Measurements from ENCODE around the gene POLR2J2.
"Not testable (repeated sequence)": the region's sequence is repeated elsewhere in the genome, so short reads cannot be mapped to it uniquely, and the experiment has no call there.

POLR2J2 gene

DNA sequence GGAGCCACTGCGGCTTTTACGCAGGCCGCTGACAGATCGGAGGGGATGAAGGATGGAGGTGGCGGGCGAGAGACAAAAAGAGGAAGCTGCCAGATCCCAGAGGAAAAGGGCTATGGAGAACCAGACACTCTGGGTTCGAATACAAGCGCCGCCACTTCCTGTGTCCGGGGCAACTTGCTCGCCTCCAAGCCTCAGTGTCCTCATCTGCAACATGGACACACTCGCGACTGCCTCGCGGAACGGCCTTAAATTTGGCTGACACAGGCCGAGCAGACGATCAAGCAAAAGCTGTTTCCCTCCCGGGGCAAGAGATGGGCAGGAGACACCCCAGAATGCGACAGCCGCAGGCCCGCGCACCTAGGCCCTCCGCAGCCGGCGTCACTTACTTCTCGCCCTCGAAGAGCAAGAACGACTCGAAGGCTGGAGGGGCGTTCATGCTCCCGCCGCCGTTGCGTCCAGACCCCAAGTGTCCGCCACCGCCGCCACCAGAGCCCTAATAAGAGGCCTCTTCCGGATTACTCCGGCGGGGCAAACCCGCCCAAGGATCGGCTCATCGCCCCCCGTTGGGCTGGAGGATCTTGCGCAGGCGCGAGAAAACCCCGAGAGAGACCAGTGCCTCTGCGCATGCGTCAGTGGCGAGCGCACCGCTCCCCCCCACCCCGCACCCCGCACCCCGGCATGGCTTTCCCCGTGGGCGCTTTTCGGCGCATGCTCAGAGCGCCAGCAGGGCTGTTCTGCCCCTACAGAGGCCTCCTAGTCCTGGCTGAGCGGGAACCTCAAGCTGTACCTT is at the start of gene POLR2J2:
Gene POLR2J2 (minus strand): TSS at position 498 of the 790 bp plus-strand sequence. CDS start 62 bp downstream, at position 436.
- peak within 1 kb of the TSS; percentile 53 for H3K4me3 ChIP-seq (ENCODE audit: low read depth, low read length)

DNA sequence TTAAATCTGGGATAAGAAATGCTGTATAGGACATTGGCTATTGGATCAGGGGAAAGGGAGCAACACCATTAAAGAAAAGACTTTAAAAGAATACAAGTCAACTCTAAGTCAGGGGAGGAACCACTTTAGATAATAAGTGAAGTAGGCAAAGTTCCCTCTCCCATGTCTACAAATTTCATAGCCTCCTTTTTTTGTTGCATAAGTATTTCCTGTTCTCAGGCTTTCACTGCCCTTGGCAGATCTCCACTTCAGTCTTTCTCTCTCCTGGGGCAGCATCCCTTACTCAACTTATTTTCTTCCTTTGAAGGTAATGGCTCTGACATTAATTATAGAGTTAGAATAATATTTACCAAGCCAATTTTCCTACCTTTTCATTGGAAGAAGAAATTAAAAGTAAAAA is 47.0 kb upstream of the POLR2J2 start:
- H3K4me3 ChIP-seq (ENCODE audit: low read depth, low read length), result not testable (repeated sequence)

DNA sequence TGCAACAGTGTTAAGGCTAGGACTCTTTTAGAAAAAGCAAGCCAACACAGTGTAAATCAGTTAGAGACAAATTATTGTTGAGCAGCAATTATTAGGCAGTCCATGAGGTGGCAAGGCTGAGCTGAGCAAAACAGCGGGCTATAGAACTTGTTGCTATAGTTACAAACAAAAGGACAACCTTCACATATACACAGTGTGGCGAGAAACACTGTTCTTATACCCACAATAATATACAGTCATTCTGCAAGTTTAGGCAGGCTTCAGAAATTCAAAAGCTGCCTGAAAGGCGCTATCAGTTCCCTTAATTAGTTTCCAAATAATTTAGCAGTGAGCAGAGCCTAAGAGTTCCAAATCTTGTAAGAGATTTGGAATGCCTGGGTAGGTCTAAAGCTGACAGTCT is 44.3 kb upstream of the POLR2J2 start:
- not testable (repeated sequence) for H3K4me3 ChIP-seq (ENCODE audit: low read depth, low read length)

DNA sequence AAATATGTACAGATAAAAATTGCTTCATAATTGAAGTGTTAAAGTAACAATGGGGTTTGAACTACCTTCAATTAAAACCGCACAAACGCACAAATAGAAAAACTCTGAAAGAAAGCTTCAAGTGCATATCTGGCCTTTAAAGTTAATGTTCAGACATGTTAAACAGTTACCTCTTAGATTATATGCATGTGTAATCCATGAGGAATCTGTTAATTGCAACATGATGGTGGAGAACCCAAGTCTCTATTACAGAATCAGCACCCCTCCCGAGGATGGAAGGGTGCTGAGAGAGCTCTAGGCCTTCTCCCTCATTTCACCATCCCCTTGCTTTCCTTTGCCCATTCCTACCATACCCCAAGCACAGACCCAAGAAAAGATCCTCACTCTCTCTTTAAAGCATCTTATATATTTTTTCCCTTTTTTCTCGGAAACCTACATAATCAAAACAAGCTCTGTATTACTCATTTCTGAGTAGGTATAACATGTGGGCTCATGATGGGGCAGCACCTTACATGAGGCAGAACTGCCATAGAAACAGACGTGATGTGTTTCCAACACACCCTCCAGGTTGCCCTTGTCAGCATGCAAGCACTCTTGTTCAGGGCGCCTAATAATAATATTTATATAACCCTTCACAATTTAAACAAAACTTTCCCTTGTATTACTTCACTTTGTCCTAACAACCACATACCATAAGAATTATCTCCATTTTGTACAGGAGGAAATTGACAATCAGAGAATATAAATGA is 43.5 kb upstream of the POLR2J2 start:
- H3K4me3 ChIP-seq (ENCODE audit: low read depth, low read length), result not testable (repeated sequence)

DNA sequence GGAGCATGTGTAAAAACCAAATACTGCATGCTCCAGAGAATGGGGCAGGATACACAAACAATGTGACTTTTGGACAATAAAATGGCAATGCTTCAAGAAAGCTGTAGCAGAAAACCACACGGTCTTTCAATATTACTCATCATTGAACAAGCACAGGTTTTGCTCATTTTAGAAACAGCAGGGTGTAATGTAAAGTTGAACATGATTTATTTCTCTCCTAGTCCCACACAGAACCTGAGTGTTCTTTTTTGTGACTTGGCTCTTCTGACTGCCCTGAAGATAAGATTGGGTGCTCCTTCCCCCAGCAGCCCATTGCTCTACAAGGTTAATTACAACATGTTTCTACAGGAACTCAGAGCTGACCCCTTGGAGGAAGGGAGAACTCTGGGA is 42.2 kb upstream of the POLR2J2 start:
- not testable (repeated sequence) for H3K4me3 ChIP-seq (ENCODE audit: low read depth, low read length)

DNA sequence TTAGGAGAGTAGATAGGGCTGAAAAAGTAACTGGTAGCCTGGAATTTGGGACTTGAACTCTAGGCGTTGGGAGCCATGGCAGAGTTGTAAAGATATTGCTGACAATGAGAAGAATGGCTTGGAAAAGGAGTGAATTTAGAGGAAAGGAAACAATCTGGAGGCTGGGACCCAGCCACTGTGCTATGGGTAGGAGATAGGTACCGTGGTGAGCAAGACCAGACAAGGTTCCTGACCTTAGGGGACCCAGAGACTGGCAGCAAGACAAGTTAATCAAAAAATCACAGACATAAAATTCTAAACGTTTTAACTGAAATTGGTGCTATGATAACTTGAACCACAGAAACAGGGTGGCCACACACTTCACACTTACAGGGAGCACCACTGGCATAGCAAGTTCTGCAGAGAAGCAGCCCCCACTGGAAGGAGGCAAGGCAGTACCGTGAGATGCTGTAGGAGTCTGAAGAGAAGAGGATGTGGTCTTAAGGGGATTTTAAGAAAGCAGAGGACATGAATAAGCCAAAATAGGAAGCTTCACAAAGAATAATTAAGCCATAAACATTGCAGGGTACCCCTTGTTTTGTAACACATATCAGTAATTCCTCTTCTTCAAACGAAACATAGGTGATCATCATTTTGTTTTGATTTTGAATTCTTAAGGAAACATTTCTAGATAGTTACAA is 41.7 kb upstream of the POLR2J2 start:
- not testable (repeated sequence) for H3K4me3 ChIP-seq (ENCODE audit: low read depth, low read length)

DNA sequence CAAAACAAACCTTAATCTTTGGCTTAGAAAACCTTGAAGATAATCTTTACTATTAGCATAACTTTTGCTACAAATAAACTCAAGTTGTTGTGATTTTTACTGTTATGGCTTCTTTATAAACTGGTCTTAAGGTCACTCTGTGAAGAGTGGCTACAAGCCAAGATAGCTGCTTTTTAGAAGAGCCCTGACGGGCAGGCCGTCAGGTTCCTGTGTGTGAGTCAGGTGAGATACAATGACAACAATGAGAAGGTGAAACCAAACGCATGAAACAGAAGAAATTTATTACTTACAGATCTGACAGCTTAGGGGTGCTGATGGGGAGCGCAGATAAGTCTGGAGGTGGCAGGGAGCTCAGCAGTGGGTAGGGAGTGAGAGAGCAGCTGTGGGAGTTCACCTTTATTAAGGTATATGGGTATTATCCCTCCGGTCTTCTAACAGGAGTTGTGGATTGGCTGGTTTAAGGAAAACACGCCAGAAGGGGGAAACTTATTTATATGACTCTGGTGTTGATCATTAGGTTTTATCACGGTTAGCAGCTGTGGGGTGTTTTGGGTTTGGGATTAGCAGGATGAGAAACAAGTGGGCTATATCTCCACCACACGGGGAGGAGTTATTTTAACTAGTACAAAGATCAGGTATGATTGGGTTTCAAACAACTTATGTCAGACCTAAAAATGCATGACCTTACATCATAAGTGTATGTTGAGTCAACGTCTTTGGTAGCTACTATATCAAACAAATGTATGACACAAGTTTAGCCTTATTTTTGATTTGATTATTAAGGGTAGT is 27.7 kb upstream of the POLR2J2 start:
- H3K4me3 ChIP-seq (ENCODE audit: low read depth, low read length), result not testable (repeated sequence)

DNA sequence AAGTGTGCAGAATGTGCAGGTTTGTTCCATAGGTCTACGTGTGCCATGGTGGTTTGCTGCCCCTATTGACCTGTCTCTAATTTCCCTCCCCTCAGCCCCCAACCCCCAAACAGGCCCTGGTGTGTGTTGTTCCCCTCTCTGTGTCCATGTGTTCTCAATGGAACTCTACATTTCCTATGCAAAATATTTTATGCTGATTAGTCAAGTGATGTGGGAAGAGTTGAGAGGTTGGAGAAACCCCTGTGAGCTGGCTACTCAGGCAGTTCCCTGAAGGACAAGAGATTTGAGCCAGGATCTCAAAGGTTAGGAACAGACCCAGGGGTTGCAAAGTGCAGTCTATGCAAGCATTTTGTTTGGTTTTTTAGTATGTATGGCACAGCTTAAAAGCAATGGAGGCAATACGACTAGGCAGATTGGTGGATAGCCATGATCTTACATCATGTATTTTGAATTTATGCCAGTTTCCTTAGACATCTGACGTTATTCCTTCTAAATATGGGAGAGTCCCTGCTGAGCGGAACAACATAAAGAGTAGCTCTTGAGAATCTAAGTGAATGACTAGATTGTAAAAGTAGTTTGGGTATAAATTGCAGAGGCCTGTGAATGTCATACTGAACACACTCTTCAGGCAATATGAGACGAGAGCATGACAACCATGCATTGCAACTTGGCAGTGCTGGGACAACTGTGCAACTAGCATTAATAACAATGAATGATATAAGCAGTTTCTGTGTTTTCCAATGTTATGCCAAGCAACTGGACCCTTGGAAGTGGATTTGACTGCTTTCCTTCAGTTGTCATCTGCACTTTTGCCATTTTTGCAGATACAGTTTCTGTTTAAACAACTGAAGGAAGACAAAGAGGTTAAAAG is 26.4 kb upstream of the POLR2J2 start:
- H3K4me3 ChIP-seq (ENCODE audit: low read depth, low read length), result not testable (repeated sequence)

DNA sequence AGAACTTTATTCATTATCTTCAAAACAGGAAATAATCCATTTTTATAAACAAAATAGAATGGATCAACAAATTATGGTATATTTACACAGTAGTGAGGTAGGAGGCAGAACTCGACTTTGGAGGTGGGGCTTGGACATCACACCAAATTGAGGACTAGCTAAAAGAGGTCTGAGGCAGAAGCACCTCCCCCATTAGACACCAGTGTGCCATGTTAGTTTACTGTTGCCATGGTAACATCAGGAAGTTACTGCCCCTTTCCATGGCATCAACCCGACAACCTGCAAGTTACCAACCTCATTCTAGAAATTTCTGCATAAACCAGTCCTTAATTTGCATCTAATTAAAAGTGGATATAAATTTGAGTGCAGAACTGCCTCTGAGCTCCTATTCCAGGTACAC is 24.5 kb upstream of the POLR2J2 start:
- H3K4me3 ChIP-seq (ENCODE audit: low read depth, low read length), result not testable (repeated sequence)

DNA sequence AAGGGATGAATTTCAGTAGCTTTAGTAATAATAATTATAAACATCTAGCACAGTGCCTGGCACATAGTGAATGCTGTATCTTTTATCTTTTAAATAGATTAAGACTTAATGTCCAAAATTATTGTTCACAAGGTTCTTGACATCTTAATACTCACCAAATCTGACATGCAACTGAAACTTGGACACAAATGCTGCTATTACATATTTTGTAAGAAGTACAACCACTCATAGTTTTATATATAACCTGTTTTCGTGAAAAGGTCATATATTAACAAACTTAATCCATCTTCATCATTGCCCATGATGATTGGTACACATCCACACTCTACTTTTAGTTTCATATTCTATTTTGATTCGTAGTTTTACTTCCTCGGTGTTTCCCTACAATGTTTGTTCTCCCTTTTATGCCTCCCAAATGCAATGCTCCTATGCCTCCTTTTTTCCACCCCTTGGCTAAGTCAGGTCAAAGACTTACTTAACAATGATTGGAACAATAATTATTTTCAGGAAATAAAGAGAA is 23.6 kb upstream of the POLR2J2 start:
- H3K4me3 ChIP-seq (ENCODE audit: low read depth, low read length), result not testable (repeated sequence)

DNA sequence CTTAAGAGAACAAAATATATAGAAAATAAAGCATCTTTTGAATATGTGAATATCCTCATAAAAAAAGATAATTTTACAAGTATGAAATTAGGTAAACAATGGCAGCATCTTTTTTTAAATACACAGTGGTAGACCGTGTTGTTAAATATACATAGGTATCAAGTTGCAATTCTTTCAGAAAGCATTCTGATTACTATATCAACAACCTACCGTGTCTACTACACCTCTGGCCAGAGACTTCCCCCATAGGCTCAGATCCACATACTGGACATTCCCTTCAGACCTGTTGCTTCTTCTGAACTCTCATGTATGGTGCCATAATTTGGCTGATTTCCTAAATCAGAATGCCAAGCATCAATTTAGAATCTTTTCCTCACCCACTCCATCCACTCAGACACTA is 22.5 kb upstream of the POLR2J2 start:
- H3K4me3 ChIP-seq (ENCODE audit: low read depth, low read length), result not testable (repeated sequence)

DNA sequence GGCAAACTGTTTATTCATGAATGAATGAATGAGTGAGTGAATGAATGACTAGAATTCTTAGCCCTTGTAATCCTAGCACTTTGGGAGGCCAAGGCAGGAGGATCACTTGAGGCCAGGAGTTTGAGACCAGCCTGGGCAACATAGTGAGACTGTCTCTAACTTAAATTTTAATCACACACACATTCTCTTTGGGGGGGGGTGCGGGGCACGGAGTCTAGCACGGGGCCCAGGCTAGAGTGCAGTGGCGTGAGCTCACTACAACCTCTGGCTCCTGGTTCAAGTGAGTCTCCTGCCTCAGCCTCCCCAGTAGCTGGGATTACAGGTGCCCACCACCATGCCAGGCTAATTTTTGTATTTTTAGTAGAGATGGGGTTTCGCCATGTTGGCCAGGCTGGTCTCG is 19.1 kb upstream of the POLR2J2 start:
- not testable (repeated sequence) for H3K4me3 ChIP-seq (ENCODE audit: low read depth, low read length)

DNA sequence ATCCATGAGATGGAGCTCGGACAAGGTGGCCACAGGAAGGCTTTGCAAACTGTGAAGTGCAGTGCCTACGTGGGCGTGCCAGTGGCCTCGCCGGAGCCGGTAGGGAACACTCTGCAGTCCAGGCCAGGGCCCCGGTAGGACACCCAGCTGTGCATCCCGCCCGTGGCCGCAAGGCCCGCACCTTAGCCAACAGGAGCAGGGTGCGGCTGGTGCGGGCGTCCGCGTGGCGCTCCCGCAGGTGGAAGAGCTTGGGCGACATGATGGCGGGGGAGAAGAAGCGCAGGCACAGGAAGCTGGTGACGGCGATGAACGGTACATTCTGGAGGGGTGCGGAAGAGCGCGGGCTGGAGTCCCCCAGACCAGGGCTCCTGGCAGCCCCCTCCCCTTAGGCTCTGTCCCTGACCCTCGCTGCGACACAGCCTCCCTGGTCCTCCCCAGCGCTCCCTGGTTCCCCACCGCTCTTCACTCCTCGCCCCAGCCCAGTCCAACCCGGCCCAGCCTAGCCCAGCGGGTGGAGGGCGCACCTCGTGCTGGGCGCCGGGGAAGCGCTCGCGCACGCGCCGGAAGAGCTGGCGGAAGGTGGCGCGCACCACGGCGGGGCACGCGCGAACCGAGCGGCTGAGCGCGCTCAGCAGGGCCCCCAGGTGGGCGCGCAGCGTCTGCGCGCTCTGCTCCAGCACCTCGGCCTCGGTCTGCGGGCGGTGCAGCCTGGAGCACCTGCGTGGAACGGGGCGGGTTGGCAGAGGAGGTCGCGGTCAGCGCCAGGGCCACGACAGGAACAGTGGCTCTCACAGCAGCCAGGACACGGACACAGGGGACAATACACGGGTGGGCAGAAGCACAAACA is 18.2 kb upstream of the POLR2J2 start:
- H3K4me3 ChIP-seq (ENCODE audit: low read depth, low read length), result not testable (repeated sequence)

DNA sequence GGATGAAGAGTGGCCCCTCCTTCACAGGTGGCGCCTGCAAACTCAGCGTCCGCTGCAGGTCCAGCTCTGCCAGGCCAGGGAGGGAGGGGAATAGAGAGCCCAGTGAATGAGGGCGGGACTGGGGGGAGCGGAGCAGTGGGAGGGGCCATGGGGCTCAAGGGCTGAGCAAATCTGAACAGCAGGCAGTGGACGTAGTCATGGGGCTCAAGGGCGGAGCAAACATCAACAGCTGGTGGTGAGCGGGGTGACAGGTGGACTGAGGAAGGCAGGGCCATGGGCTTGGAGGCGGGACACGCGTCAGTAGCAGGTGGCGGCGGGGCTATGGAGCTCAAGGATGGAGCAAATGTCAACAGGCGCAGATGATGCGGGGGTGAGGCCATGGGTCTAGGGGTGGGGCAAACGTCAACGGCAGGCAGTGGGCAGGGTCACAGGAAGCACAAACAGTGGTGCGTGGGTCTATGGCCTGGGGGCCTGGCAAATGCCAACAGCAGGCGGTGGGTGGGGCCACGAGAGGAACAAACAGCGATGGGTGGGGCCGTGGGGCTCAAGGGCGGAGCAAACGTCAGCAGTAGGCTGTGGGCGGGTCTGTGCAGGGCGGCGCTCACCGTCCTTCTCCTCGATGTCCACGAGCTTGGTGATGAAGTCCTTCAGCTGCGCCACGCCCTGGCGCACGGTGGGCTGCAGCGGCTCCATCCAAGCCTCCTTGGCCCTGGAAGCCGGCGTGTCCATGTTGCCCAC is 17.0 kb upstream of the POLR2J2 start:
- H3K4me3 ChIP-seq (ENCODE audit: low read depth, low read length), result not testable (repeated sequence)

DNA sequence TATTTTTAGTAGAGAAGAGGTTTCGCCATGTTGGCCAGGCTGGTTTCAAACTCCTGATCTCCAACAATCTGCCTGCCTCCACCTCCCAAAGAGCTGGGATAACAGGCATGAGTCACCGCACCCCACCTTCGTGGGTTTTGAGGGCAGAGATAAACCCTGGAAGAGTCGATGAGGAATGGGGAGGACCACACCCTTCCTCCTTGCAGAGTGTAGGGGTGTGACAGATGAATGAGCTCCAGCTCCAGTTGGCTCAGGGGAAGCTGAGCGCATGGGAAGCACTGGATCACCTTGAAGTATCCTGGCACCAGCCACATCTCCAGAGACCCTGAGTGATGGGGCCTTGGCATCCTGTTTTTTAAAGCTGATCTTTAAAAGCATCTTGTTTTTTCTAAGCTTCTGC is 11.1 kb upstream of the POLR2J2 start:
- H3K4me3 ChIP-seq (ENCODE audit: low read depth, low read length), result not testable (repeated sequence)

DNA sequence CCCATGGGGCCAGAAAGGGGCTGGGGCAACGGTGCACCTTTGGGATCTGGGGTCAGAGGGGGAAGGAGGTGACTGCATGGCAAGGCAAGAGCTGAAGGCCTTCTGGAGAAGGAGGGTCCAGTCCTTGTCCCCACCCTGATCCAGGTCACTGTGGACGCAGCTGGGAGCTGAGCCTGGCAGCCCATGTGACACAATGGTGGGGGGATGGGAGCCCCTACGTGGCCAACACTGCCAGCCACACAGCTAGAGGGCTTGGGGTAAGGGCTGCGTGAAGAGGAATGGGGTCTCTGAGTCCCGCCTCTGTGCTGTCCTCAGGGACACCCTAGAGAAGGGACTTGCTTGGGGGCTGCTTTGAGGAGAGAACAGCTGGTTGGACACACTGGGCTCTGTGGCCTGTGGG is 9.3 kb upstream of the POLR2J2 start:
- H3K4me3 ChIP-seq (ENCODE audit: low read depth, low read length), result not testable (repeated sequence)

DNA sequence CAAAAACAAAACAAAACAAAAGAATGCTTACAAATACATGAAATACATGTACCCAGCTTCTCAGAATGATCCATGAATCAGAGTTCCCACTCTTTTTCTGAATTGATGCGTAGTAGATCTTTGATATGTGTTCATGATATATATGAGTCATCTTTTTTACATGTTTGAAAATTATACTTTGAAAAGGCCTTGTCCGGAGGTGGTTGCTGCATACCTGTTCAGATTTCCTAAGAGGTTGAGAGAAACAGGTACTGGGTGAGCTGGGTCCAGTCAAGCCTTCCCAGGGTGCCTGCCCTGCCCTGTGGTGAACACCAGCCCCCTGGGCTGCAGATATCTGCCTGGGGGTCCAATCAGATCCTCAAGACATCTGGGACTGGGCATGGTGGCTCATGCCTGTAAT is 4.1 kb upstream of the POLR2J2 start:
- H3K4me3 ChIP-seq (ENCODE audit: low read depth, low read length), result not testable (repeated sequence)

DNA sequence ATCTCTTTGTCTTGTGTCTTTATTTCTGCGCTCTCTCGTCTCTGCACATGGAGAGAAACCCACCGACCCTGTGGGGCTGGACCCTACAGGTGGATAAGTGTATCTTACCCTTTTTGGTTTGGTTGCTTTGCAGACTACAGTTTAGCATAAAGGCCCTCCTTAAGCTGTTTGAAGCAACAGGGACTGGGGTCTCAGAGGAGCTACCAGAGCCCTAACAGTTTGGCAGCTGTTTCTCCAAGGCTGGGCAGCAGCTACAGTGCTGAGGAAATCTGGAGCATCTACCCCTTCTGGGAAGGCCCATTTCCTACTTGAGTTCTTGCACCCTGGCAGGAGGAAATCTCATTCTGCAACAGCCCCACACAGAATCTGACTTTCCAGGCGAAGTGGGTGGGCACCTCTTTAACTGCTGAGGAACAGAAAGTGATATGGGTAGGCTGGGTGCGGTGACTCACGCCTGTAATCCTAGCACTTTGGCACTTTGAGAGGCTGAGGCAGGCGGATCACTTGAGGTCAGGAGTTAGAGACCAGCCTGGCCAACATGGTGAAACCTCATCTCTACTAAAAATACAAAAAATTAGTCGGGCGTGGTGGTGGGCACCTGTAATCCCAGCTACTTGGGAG is 2.1 kb upstream of the POLR2J2 start:
- not testable (repeated sequence) for H3K4me3 ChIP-seq (ENCODE audit: low read depth, low read length)

Data from WI38 (cell line).